HG03565 (cell line): ENCODE data around the gene DSCAM.

Experiments used
- ATAC-seq: cut with Tn5 transposase; IDR thresholded peaks from one replicate; pipeline ENCODE4 v1.9.1; 2021; ENCODE audit warnings: mild to moderate bottlenecking, moderate library complexity; ENCODE audit not compliant: unreplicated experiment

The DSCAM gene

GRCh38 chr21:40153351-40153750 lies 693.6 kb downstream of the DSCAM start:
- no peak for ATAC-seq

GRCh38 chr21:40152476-40152875 lies 694.5 kb downstream of the DSCAM start:
- ATAC-seq = no peak

- no peak for ATAC-seq
These were observed 695.3 kb downstream of the DSCAM start for GRCh38 chr21:40151611-40152010.

- no peak for ATAC-seq
These were observed 700.6 kb downstream of the DSCAM start for GRCh38 chr21:40146216-40146837.

GRCh38 chr21:40143822-40144525 lies 703.0 kb downstream of the DSCAM start:
- ATAC-seq = no peak

- ATAC-seq = no peak
These were observed 705.3 kb downstream of the DSCAM start for GRCh38 chr21:40141621-40142020.

GRCh38 chr21:40140675-40141074 lies 706.3 kb downstream of the DSCAM start:
- no peak for ATAC-seq

GRCh38 chr21:40139636-40140035 lies 707.3 kb downstream of the DSCAM start:
- ATAC-seq = no peak

GRCh38 chr21:40136571-40136970 lies 710.4 kb downstream of the DSCAM start:
- ATAC-seq = no peak

- ATAC-seq = no peak
These were observed 712.0 kb downstream of the DSCAM start for GRCh38 chr21:40134731-40135492.

GRCh38 chr21:40130476-40130875 lies 716.5 kb downstream of the DSCAM start:
- ATAC-seq = no peak

- ATAC-seq = no peak
These were observed 717.1 kb downstream of the DSCAM start for GRCh38 chr21:40129809-40130208.

- no peak for ATAC-seq
These were observed 718.1 kb downstream of the DSCAM start for GRCh38 chr21:40128891-40129290.

GRCh38 chr21:40120940-40121575 lies 725.9 kb downstream of the DSCAM start:
- ATAC-seq = no peak

GRCh38 chr21:40118527-40118926 lies 728.4 kb downstream of the DSCAM start:
- no peak for ATAC-seq

- ATAC-seq = no peak
These were observed 729.7 kb downstream of the DSCAM start for GRCh38 chr21:40117236-40117635.

- ATAC-seq = no peak
These were observed 731.2 kb downstream of the DSCAM start for GRCh38 chr21:40115775-40116174.

GRCh38 chr21:40102682-40103081 lies 744.3 kb downstream of the DSCAM start:
- ATAC-seq = no peak

GRCh38 chr21:40099809-40100208 lies 747.1 kb downstream of the DSCAM start:
- ATAC-seq = no peak

- no peak for ATAC-seq
These were observed 751.5 kb downstream of the DSCAM start for GRCh38 chr21:40095477-40095876.

- ATAC-seq = no peak
These were observed 766.6 kb downstream of the DSCAM start for GRCh38 chr21:40080385-40080784.
